Panc1 (cell line): ENCODE measurements around the gene VSNL1.

Source experiments
- POLR2AphosphoS5 ChIP-seq: IDR thresholded peaks from 2 replicates; pipeline ENCODE4 v1.6.1; 2012; ENCODE audit warnings: mild to moderate bottlenecking, low read depth, low read length, moderate library complexity
- SIN3A ChIP-seq: IDR thresholded peaks from 2 replicates; pipeline ENCODE4 v1.6.1; 2012; ENCODE audit warnings: low read depth, mild to moderate bottlenecking, low read length, moderate library complexity, borderline replicate concordance; ENCODE audit not compliant: insufficient read depth
- TF ChIP-seq, protein P1 (sequence below): fragments of 450-650 bp; IDR thresholded peaks from 2 replicates; pipeline ENCODE4 v1.5.1; 2017; ENCODE audit warnings: mild to moderate bottlenecking
- TF ChIP-seq, protein P2 (sequence below), 2 experiments: IDR thresholded peaks; 2 replicates each; pipeline ENCODE4 v1.6.1; 2011 to 2012; ENCODE audit warnings: low read depth in 2 of 2, control low read depth in 1 of 2, low read length in 1 of 2, mild to moderate bottlenecking in 1 of 2, moderate library complexity in 1 of 2; ENCODE audit not compliant: insufficient read depth in 1 of 2

DNA sequence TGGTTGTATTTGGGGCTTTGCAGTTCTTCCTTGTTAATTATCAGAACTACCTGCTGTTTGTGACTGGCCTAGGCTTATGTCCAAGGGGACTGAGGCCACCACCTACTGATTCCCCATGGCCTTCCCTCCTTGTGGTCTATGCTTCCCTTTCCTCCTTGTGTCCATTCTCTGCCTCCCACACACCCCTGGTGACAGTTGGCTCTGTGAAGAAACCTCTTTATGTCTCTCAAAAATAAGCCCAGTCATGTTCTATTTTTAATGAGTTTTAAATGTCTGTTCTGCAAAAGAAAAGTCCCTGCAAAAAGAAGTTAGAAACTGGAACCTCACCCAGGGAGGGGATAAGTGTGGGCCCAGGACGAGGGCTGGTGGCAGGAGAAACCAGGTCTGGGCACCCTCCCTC, 108.1 kb downstream of the VSNL1 start:
- TF ChIP-seq, protein P1, sequence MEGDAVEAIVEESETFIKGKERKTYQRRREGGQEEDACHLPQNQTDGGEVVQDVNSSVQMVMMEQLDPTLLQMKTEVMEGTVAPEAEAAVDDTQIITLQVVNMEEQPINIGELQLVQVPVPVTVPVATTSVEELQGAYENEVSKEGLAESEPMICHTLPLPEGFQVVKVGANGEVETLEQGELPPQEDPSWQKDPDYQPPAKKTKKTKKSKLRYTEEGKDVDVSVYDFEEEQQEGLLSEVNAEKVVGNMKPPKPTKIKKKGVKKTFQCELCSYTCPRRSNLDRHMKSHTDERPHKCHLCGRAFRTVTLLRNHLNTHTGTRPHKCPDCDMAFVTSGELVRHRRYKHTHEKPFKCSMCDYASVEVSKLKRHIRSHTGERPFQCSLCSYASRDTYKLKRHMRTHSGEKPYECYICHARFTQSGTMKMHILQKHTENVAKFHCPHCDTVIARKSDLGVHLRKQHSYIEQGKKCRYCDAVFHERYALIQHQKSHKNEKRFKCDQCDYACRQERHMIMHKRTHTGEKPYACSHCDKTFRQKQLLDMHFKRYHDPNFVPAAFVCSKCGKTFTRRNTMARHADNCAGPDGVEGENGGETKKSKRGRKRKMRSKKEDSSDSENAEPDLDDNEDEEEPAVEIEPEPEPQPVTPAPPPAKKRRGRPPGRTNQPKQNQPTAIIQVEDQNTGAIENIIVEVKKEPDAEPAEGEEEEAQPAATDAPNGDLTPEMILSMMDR = no peak
- TF ChIP-seq POLR2AphosphoS5 (no peak), SIN3A (no peak)
- TF ChIP-seq, protein P2, sequence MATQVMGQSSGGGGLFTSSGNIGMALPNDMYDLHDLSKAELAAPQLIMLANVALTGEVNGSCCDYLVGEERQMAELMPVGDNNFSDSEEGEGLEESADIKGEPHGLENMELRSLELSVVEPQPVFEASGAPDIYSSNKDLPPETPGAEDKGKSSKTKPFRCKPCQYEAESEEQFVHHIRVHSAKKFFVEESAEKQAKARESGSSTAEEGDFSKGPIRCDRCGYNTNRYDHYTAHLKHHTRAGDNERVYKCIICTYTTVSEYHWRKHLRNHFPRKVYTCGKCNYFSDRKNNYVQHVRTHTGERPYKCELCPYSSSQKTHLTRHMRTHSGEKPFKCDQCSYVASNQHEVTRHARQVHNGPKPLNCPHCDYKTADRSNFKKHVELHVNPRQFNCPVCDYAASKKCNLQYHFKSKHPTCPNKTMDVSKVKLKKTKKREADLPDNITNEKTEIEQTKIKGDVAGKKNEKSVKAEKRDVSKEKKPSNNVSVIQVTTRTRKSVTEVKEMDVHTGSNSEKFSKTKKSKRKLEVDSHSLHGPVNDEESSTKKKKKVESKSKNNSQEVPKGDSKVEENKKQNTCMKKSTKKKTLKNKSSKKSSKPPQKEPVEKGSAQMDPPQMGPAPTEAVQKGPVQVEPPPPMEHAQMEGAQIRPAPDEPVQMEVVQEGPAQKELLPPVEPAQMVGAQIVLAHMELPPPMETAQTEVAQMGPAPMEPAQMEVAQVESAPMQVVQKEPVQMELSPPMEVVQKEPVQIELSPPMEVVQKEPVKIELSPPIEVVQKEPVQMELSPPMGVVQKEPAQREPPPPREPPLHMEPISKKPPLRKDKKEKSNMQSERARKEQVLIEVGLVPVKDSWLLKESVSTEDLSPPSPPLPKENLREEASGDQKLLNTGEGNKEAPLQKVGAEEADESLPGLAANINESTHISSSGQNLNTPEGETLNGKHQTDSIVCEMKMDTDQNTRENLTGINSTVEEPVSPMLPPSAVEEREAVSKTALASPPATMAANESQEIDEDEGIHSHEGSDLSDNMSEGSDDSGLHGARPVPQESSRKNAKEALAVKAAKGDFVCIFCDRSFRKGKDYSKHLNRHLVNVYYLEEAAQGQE (IDR thresholded peaks at IDR 0.05; ENCODE audit: insufficient read depth in 1 of 2, low read depth in 2 of 2, low read length in 1 of 2) = no peak
